ENCODE measurements around the gene ANKRD33B.

DNA sequence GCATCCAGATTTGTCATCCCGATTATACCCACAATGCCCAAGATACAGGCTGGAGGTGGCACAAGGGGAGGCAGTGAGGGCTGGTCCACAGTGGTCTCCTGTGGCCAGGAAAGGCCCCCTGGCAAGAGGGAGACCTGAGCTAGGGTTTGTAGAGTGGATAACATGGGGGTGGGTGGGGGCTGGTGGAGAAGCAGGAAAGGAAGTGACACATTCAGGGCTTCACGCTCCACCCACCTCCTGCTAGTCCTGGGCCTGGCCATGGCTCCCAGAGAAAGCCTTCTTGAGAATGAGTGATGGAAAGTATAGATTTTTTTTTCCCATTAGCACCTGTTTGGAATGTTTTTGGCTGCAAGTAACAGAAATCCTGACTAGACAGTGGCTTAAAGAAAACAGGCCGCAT lies 81.3 kb downstream of the ANKRD33B start:
- TF ChIP-seq, protein P1, sequence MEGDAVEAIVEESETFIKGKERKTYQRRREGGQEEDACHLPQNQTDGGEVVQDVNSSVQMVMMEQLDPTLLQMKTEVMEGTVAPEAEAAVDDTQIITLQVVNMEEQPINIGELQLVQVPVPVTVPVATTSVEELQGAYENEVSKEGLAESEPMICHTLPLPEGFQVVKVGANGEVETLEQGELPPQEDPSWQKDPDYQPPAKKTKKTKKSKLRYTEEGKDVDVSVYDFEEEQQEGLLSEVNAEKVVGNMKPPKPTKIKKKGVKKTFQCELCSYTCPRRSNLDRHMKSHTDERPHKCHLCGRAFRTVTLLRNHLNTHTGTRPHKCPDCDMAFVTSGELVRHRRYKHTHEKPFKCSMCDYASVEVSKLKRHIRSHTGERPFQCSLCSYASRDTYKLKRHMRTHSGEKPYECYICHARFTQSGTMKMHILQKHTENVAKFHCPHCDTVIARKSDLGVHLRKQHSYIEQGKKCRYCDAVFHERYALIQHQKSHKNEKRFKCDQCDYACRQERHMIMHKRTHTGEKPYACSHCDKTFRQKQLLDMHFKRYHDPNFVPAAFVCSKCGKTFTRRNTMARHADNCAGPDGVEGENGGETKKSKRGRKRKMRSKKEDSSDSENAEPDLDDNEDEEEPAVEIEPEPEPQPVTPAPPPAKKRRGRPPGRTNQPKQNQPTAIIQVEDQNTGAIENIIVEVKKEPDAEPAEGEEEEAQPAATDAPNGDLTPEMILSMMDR (IDR thresholded peaks at IDR 0.05; ENCODE audit: borderline replicate concordance, extremely low read depth, low read length, poor library complexity, severe bottlenecking): no peak
- no peak for TF ChIP-seq EZH2 (IDR thresholded peaks at IDR 0.05; ENCODE audit: borderline replicate concordance, low read depth, low read length, severe bottlenecking)

Measured in DND-41 (cell line).